Sigmoid colon (tissue), 7 donors: Measurements from ENCODE around the gene ATP1B1. TPM values are rescaled to one million over a fixed set of nuclear protein-coding genes. Genes with fewer than 3 reads are reported as not detected.
A peak's percentile ranks its signal among the peaks of the same experiment; 100 is the strongest.

Experiments used
- DNase-seq: peaks from one replicate; pipeline ENCODE4 v3.0.0-alpha.2; 2019
- H3K27ac ChIP-seq, 4 donors: fragments of 200-600 bp; sonication (generic); one replicate each; pipeline ENCODE4 v1.5.1; 2016 to 2019; ENCODE audit warnings: mild to moderate bottlenecking in 1 of 4
- H3K27me3 ChIP-seq, 3 donors: fragments of 200-600 bp; sonication (generic); one replicate each; pipeline ENCODE4 v1.5.1; 2019; ENCODE audit warnings: mild to moderate bottlenecking in 1 of 3
- H3K36me3 ChIP-seq, 4 donors: fragments of 200-600 bp; sonication (generic); one replicate each; pipeline ENCODE4 v1.5.1; 2016 to 2019
- H3K4me1 ChIP-seq, 4 donors: fragments of 200-600 bp; sonication (generic); one replicate each; pipeline ENCODE4 v1.5.1; 2017 to 2019
- H3K4me3 ChIP-seq, 4 donors: fragments of 200-600 bp; sonication (generic); one replicate each; pipeline ENCODE4 v1.5.1; 2017 to 2019; ENCODE audit warnings: mild to moderate bottlenecking in 2 of 4, moderate library complexity in 1 of 4
- H3K9me3 ChIP-seq, 4 donors: fragments of 200-600 bp in 3 of 4; sonication (generic) in 3 of 4; one replicate each; pipeline versions ENCODE4 v1.5.1 to v1.6.1; 2013 to 2019
- EP300 ChIP-seq, 4 donors: sonication (generic); formaldehyde crosslinking; IDR thresholded peaks; one replicate each; pipeline ENCODE4 v1.6.1; 2017; ENCODE audit warnings: antibody characterized with exemption in 4 of 4
- POLR2A ChIP-seq, 2 donors: fragments of 450-650 bp; IDR thresholded peaks; one replicate each; pipeline ENCODE4 v1.6.1; 2016; ENCODE audit warnings: antibody characterized with exemption in 2 of 2, mild to moderate bottlenecking in 2 of 2, moderate library complexity in 2 of 2
- POLR2AphosphoS5 ChIP-seq, 4 donors: sonication (generic); formaldehyde crosslinking; IDR thresholded peaks; one replicate each; pipeline ENCODE4 v1.6.1; 2017; ENCODE audit warnings: antibody characterized with exemption in 4 of 4
- WGBS, 2 donors: extraction: QIAGEN DNeasy Blood & Tissue Kit; methylation state at CpG; one replicate each; pipeline ENCODE4 v1.1.7; 2013; 5-methylcytosine and 5-hydroxymethylcytosine counted together
- intact Hi-C: fragments of 100-400 bp; cut with DNase I; formaldehyde crosslinking; loops from one replicate; pipeline ENCODE4 v1.15.1; 2023
- polyA plus RNA-seq, 3 donors: library from polyadenylated mRNA; stranded (reverse); fragments of 200-250 nt; gene quantifications; one replicate each; pipeline ENCODE4 v1.2.3, GENCODE V29; 2013
- total RNA-seq, 4 donors: library from RNA; depleted of rRNA; stranded (reverse); fragments of >200 nt; gene quantifications; one replicate each; pipeline ENCODE4 v1.1.0, GENCODE V29; 2016
- TF ChIP-seq, protein P1 (sequence below), 4 experiments: fragments of 450-650 bp in 3 of 4; fragments of 200-600 bp in 1 of 4; IDR thresholded peaks; one replicate each; pipeline ENCODE4 v1.5.1; 2016 to 2019; ENCODE audit warnings: antibody characterized with exemption in 4 of 4, mild to moderate bottlenecking in 3 of 4, moderate library complexity in 2 of 4
- donor health status: healthy with polysubstance abuse.
- donor health status: Bipolar disorder and iron deficiency.
- donor health status: healthy.

Gene ATP1B1
- total and polyA plus RNA-seq, 7 donors = 54.7 to 259 (median 102) TPM

DNA sequence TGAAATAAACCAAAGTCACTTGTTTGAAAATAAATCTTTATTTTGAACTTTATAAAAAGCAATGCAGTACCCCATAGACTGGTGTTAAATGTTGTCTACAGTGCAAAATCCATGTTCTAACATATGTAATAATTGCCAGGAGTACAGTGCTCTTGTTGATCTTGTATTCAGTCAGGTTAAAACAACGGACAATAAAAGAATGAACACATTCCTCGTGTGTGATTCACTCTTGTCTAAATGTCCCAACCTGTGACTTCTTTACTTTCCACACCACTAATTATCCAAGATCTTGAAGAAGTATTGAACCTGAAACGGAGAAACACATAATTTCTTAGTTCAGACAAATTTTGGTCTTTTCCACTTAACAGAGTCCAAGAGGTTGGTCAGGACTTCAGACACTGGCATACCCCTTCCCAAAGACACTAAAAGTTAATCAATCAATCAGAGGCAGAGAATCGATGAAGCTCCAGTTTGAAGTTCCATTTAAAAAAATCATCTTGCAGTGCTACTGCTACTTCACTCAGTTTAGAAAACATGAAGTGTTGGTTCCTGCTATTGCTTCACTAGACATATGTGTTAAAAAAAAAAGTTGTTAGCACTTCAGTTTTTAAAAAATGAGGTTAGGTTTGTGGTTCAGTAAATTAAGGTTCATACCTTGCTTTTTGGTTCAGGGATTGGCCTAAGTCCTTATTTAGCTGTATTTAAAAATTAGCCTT, 26.2 kb downstream of the ATP1B1 start:
- DNase-seq = no peak
- Histone ChIP-seq H3K4me3 (no peak overlapping the region), H3K36me3 (peaks cover 5 to 44% (median 22%) of the 10 kb centered on the region in 4 donors), H3K4me1 (peaks cover 0 to 39% (median 22%) of the 10 kb centered on the region in 4 donors), H3K9me3 (no peaks in the 10 kb centered on the region), H3K27me3 (no peaks in the 10 kb centered on the region), H3K27ac (peak overlapping the region in 3 of 4 donors; percentile 22 to 36 (median 31))
- 38 to 80% methylated on average over 4 of the region's 4 CpGs for WGBS, 2 donors
- TF ChIP-seq POLR2A (IDR thresholded peaks at IDR 0.05) = no peak
- TF ChIP-seq, protein P1, sequence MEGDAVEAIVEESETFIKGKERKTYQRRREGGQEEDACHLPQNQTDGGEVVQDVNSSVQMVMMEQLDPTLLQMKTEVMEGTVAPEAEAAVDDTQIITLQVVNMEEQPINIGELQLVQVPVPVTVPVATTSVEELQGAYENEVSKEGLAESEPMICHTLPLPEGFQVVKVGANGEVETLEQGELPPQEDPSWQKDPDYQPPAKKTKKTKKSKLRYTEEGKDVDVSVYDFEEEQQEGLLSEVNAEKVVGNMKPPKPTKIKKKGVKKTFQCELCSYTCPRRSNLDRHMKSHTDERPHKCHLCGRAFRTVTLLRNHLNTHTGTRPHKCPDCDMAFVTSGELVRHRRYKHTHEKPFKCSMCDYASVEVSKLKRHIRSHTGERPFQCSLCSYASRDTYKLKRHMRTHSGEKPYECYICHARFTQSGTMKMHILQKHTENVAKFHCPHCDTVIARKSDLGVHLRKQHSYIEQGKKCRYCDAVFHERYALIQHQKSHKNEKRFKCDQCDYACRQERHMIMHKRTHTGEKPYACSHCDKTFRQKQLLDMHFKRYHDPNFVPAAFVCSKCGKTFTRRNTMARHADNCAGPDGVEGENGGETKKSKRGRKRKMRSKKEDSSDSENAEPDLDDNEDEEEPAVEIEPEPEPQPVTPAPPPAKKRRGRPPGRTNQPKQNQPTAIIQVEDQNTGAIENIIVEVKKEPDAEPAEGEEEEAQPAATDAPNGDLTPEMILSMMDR (IDR thresholded peaks at IDR 0.05) = no peak
- no peak for TF ChIP-seq POLR2AphosphoS5 (IDR thresholded peaks at IDR 0.05)
- no peak for TF ChIP-seq EP300 (IDR thresholded peaks at IDR 0.05)
- intact Hi-C loops = no loop called here

DNA sequence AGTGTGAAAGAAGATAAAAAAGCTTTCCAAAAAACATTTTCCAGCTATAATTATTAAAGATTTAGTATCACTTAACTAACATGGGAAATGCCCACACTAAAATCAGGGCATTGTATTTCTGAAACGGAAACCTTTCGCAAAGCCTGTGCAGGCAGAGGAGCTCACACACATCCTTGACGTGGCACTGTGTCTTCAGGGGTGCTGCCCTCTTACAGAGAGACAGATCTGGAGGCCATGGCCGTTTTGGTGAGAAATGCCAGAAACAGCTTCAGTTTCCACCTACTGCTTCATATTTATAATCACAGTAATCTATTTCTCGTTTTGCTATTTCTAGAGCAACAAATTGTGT, 26.7 kb downstream of the ATP1B1 start:
- WGBS, 2 donors = 68 to 83% methylated on average over 5 of the region's 5 CpGs
- TF ChIP-seq EP300 (IDR thresholded peaks at IDR 0.05) (no peak), POLR2A (IDR thresholded peaks at IDR 0.05) (no peak), POLR2AphosphoS5 (IDR thresholded peaks at IDR 0.05) (no peak)
- TF ChIP-seq, protein P1 (IDR thresholded peaks at IDR 0.05) = no peak
- peaks cover under 1 to 39% (median 18%) of the 10 kb centered on the region in 4 donors for H3K36me3 ChIP-seq

DNA sequence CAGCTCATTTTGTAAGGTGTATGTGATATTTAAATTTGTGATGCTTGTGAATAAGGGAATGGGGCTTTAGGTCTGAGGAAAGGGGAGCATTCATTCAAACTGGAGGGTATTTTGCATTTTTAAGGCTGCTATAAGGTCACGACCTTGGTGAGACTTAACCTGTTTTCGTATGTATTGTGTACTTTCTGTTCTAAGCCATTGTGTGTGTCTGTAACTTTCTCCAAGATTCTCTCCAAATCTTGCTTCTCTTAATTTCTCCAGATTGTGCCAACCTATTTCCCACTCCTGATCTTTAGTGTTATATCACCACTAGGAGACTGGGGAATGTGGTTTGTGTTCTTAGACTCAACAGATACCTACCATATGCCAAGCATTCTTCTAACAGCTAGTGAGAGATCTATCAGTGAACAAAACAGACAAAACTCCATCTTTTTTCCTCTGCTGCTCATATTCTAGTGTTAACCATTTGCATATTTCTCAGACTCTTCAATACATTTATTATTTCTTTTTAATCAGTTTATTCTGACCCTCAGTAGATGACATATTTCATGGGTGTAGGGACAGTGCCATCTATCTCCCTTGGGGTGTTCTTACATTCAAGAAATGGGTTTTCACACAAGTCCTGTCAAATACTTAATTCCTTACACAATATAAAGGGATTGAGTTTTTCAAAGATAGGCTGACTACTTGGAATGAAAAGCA, 27.5 kb downstream of the ATP1B1 start:
- 65 to 79% methylated on average over 2 of the region's 2 CpGs for WGBS, 2 donors
- Histone ChIP-seq H3K9me3 (no peaks in the 10 kb centered on the region), H3K36me3 (peaks cover 0 to 31% (median 14%) of the 10 kb centered on the region in 4 donors), H3K4me3 (no peak overlapping the region), H3K27ac (peak overlapping the region in 3 of 4 donors; percentile 22 to 36 (median 31)), H3K4me1 (peaks cover 0 to 35% (median 17%) of the 10 kb centered on the region in 4 donors), H3K27me3 (no peaks in the 10 kb centered on the region)
- no peak for TF ChIP-seq EP300 (IDR thresholded peaks at IDR 0.05)
- peak in 1 of 4 donors; percentile 3 for TF ChIP-seq POLR2AphosphoS5 (IDR thresholded peaks at IDR 0.05)
- TF ChIP-seq, protein P1 (IDR thresholded peaks at IDR 0.05) = peak in 1 of 4 experiments; percentile 10
- intact Hi-C loops = no loop called here
- no peak for DNase-seq

More for the DNA sequence above, 26.7 kb downstream of the ATP1B1 start:
- no peak for DNase-seq
- no peaks in the 10 kb centered on the region for H3K9me3 ChIP-seq
- intact Hi-C loops = no loop called here
- peaks cover 0 to 39% (median 21%) of the 10 kb centered on the region in 4 donors for H3K4me1 ChIP-seq
- H3K27ac ChIP-seq = peak overlapping the region in 3 of 4 donors; percentile 22 to 36 (median 31)
- no peaks in the 10 kb centered on the region for H3K27me3 ChIP-seq
- H3K4me3 ChIP-seq = no peak overlapping the region

DNA sequence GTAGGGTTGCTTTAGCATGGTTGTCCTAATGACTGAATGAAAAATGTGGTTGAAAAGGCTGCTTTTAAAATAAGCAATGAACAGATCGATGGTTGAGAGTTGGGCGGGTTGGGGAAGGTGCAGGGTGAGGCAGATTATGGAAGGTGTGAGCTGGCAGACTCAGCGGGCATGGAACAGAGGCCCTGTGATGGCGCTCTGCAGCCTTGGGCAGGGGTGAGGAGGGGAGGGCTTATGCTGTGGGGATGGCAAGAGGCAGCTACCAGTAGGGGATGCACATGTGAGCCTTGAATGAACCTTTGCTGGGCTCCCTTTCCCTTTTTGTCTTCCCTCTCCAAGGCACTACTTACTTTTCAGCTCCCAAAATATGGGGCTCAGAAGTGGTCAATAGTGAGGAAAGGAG, 30.9 kb downstream of the ATP1B1 start:
- Histone ChIP-seq H3K27ac (no peak overlapping the region), H3K9me3 (no peaks in the 10 kb centered on the region), H3K4me3 (no peak overlapping the region), H3K4me1 (peaks cover 0 to 22% (median 9%) of the 10 kb centered on the region in 4 donors), H3K36me3 (peaks cover 0 to 1% (median 0%) of the 10 kb centered on the region in 4 donors), H3K27me3 (no peaks in the 10 kb centered on the region)
- DNase-seq = no peak
- WGBS, 2 donors = 94 to 97% methylated on average over 4 of the region's 4 CpGs
- intact Hi-C loops = no loop called here
- no peak for TF ChIP-seq POLR2AphosphoS5 (IDR thresholded peaks at IDR 0.05)
- TF ChIP-seq, protein P1 (IDR thresholded peaks at IDR 0.05) = no peak
- TF ChIP-seq POLR2A (IDR thresholded peaks at IDR 0.05) = no peak
- TF ChIP-seq EP300 (IDR thresholded peaks at IDR 0.05) = no peak
